Measurements from ENCODE around the gene ZNF524.

Gene ZNF524

GRCh38 chr19:55602104-55603001 lies 2.3 kb downstream of the ZNF524 start:
- Mint-ChIP-seq H3K27me3 (no peaks in the 10 kb centered on the region), H3K4me3 (no peak overlapping the region), H3K9me3 (peaks cover 5% of the 10 kb centered on the region in 2 donors), H3K4me1 (peaks cover 43 to 60% of the 10 kb centered on the region in 2 donors), H3K36me3 (peaks cover 17 to 31% of the 10 kb centered on the region in 2 donors), H3K27ac (peak overlapping the region; percentile 17)
- DNase-seq (no peak), ATAC-seq (replicated peaks) (no peak)

GRCh38 chr19:55603115-55603514 lies 3.0 kb downstream of the ZNF524 start:
- Mint-ChIP-seq H3K4me3 (peak overlapping the region in 1 of 2 donors; percentile 62), H3K36me3 (peaks cover 16 to 33% of the 10 kb centered on the region in 2 donors), H3K27me3 (no peaks in the 10 kb centered on the region), H3K9me3 (peaks cover 5% of the 10 kb centered on the region in 2 donors), H3K4me1 (peaks cover 44 to 61% of the 10 kb centered on the region in 2 donors), H3K27ac (peak overlapping the region; percentile 70)
- DNase-seq (no peak), ATAC-seq (replicated peaks) (no peak)

- peaks cover 44 to 61% of the 10 kb centered on the region in 2 donors for H3K4me1 Mint-ChIP-seq
Measured at GRCh38 chr19:55603581-55604292, 3.6 kb downstream of the ZNF524 start.

GRCh38 chr19:55605207-55605636 lies 5.1 kb downstream of the ZNF524 start:
- DNase-seq (peak; percentile 99), ATAC-seq (replicated peaks) (peak; percentile 79 to 84)
- Mint-ChIP-seq H3K9me3 (peaks cover 0 to 2% of the 10 kb centered on the region in 2 donors), H3K4me1 (peaks cover 50 to 68% of the 10 kb centered on the region in 2 donors), H3K36me3 (peaks cover 20 to 37% of the 10 kb centered on the region in 2 donors), H3K27ac (peak overlapping the region; percentile 99), H3K27me3 (no peaks in the 10 kb centered on the region), H3K4me3 (peak overlapping the region; percentile 94 to 95)

More at GRCh38 chr19:55603581-55604292, 3.6 kb downstream of the ZNF524 start:
- peaks cover 12 to 29% of the 10 kb centered on the region in 2 donors for H3K36me3 Mint-ChIP-seq
- ATAC-seq (replicated peaks), result no peak
- H3K27me3 Mint-ChIP-seq, result no peaks in the 10 kb centered on the region
- no peak for DNase-seq
- peak overlapping the region; percentile 94 to 95 for H3K4me3 Mint-ChIP-seq
- peak overlapping the region; percentile 99 for H3K27ac Mint-ChIP-seq
- peaks cover 3% of the 10 kb centered on the region in 2 donors for H3K9me3 Mint-ChIP-seq

GRCh38 chr19:55605637-55606470 lies 5.8 kb downstream of the ZNF524 start, which contains the start of gene ZNF865:
TSS of gene ZNF865 (plus strand) at chr19:55605647. CDS start at chr19:55613619, 7,972 bp downstream.
- Mint-ChIP-seq H3K27ac (peak within 1 kb of the TSS; percentile 99), H3K4me3 (peak within 1 kb of the TSS; percentile 94 to 99), H3K36me3 (peaks cover 23 to 43% of the 10 kb centered on the region in 2 donors), H3K4me1 (peaks cover 54 to 71% of the 10 kb centered on the region in 2 donors), H3K9me3 (peaks cover 0 to 2% of the 10 kb centered on the region in 2 donors), H3K27me3 (no peaks in the 10 kb centered on the region)
- DNase-seq (peak; percentile 73), ATAC-seq (replicated peaks) (peak; percentile 41 to 52)

GRCh38 chr19:55606471-55606787 lies 6.3 kb downstream of the ZNF524 start:
- Mint-ChIP-seq H3K4me1 (peaks cover 55 to 72% of the 10 kb centered on the region in 2 donors), H3K27me3 (no peaks in the 10 kb centered on the region), H3K4me3 (peak overlapping the region; percentile 94 to 99), H3K9me3 (peaks cover 0 to 2% of the 10 kb centered on the region in 2 donors), H3K36me3 (peaks cover 24 to 45% of the 10 kb centered on the region in 2 donors), H3K27ac (peak overlapping the region; percentile 98)
- DNase-seq, result no peak
- no peak for ATAC-seq (replicated peaks)

GRCh38 chr19:55606817-55607216 lies 6.7 kb downstream of the ZNF524 start:
- Mint-ChIP-seq H3K4me1 (peaks cover 55 to 72% of the 10 kb centered on the region in 2 donors), H3K9me3 (peaks cover 0 to 2% of the 10 kb centered on the region in 2 donors), H3K36me3 (peaks cover 24 to 45% of the 10 kb centered on the region in 2 donors), H3K4me3 (peak overlapping the region; percentile 94 to 99), H3K27ac (peak overlapping the region; percentile 98), H3K27me3 (no peaks in the 10 kb centered on the region)
- no peak for ATAC-seq (replicated peaks)
- DNase-seq, result no peak

- Mint-ChIP-seq H3K4me1 (peaks cover 62 to 77% of the 10 kb centered on the region in 2 donors), H3K4me3 (no peak overlapping the region), H3K36me3 (peaks cover 33 to 56% of the 10 kb centered on the region in 2 donors), H3K9me3 (no peaks in the 10 kb centered on the region), H3K27me3 (no peaks in the 10 kb centered on the region), H3K27ac (no peak overlapping the region)
- ATAC-seq (replicated peaks) (no peak), DNase-seq (no peak)
Measured at GRCh38 chr19:55609326-55609725, 9.2 kb downstream of the ZNF524 start.

- peaks cover 50 to 65% of the 10 kb centered on the region in 2 donors for H3K4me1 Mint-ChIP-seq
- ATAC-seq (replicated peaks) (peak; percentile 28 to 42), DNase-seq (no peak)
- H3K27me3 Mint-ChIP-seq, result no peaks in the 10 kb centered on the region
- peak overlapping the region; percentile 82 for H3K27ac Mint-ChIP-seq
- peak overlapping the region; percentile 33 to 55 for H3K4me3 Mint-ChIP-seq
- H3K36me3 Mint-ChIP-seq, result peaks cover 34 to 53% of the 10 kb centered on the region in 2 donors
- no peaks in the 10 kb centered on the region for H3K9me3 Mint-ChIP-seq
Measured at GRCh38 chr19:55611300-55611982, 11.4 kb downstream of the ZNF524 start.

GRCh38 chr19:55611983-55612645 lies 12.0 kb downstream of the ZNF524 start:
- DNase-seq, result no peak
- Mint-ChIP-seq H3K27ac (peak overlapping the region; percentile 82), H3K4me3 (peak overlapping the region; percentile 33 to 55), H3K27me3 (no peaks in the 10 kb centered on the region), H3K9me3 (no peaks in the 10 kb centered on the region), H3K36me3 (peaks cover 38 to 53% of the 10 kb centered on the region in 2 donors), H3K4me1 (peaks cover 43 to 58% of the 10 kb centered on the region in 2 donors)
- ATAC-seq (replicated peaks), result peak; percentile 82 to 90

GRCh38 chr19:55613396-55613795 lies 13.3 kb downstream of the ZNF524 start:
- Mint-ChIP-seq H3K9me3 (no peaks in the 10 kb centered on the region), H3K27me3 (no peaks in the 10 kb centered on the region), H3K36me3 (peaks cover 41 to 52% of the 10 kb centered on the region in 2 donors), H3K27ac (no peak overlapping the region), H3K4me3 (no peak overlapping the region), H3K4me1 (peaks cover 37 to 45% of the 10 kb centered on the region in 2 donors)
- DNase-seq, result no peak
- no peak for ATAC-seq (replicated peaks)

- no peaks in the 10 kb centered on the region for H3K9me3 Mint-ChIP-seq
- no peaks in the 10 kb centered on the region for H3K27me3 Mint-ChIP-seq
Measured at GRCh38 chr19:55613930-55614710, 14.0 kb downstream of the ZNF524 start.

More at GRCh38 chr19:55613930-55614710, 14.0 kb downstream of the ZNF524 start:
- Mint-ChIP-seq H3K4me3 (no peak overlapping the region), H3K36me3 (peaks cover 43 to 55% of the 10 kb centered on the region in 2 donors), H3K4me1 (peaks cover 35 to 41% of the 10 kb centered on the region in 2 donors), H3K27ac (no peak overlapping the region)
- ATAC-seq (replicated peaks) (no peak), DNase-seq (no peak)

Data from stimulated activated naive B cell treated with anti-CD40 and anti-IgM and Interleukin-4, amounts not matched to agents 10 μg/mL and 1 μg/mL and 100 μg/mL, for 72 hours (primary cell).